ENCODE results near the gene SLC27A2.

SLC27A2 gene

DNA sequence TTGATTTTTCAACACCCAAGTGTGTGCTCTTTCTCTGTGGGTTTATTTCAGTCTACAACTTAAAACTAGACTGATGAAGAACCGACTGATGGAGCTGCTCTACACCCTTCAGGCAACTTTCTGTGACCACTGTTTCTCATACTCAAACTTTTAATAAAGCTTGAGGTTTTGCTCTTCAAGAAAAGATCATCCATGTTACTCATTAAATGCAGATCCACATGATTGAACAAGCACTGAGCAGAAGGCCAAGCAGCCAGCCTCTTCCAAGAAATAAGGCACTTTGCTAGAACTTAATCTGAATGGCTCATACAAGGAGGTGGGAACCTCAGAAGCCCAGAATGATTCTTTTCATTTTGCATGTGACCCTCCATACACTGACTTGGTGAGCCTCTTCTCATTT, 8.7 kb downstream of the SLC27A2 start:
- DNase-seq (ENCODE audit: low spot score) = peak; percentile 26

- no peak for DNase-seq (ENCODE audit: low spot score)
Measured at GRCh38 chr15:50192164-50192563, 10.2 kb downstream of the SLC27A2 start.

- no peak for DNase-seq (ENCODE audit: low spot score)
Measured at GRCh38 chr15:50192926-50193620, 11.1 kb downstream of the SLC27A2 start.

DNA sequence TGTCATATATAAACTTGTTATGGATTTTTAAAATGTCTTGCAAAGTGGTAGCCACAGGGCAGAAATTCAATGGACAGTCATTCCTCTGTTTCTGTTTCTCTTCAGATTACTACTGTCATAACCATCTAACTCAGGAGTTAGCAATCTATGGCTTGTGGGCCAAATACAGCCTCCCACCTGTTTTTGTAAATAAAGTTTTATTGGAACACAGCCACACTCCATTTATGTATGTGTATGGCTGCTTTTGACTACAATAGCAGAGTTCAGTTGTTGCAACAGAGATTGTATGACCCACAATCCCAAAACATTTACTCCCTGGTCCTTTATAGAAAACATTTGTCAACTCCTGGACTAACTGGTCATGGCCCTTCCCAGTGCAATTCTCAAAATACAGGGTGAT, 20.0 kb downstream of the SLC27A2 start:
- no peak for DNase-seq (ENCODE audit: low spot score)

DNA sequence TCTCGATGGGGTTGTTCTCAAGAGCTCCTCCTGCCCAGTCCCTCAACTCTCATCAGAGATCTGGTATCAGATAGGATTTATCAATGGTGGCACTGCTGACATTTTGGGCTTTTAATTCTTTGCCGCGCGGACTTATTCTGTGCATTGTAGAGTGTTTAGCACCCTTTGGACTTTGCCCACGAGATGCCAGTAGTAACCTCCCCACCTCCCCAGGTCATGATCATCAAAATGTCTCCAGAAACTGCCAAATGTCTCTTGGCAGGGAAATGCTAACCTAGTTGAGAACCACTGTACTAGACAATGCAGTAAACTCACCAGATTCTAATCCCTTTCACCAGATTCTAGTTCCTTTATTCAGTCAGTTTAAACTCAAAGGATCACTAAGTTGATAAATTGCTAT, 24.0 kb downstream of the SLC27A2 start:
- no peak for DNase-seq (ENCODE audit: low spot score)

GRCh38 chr15:50209809-50210208, 27.8 kb downstream of the SLC27A2 start:
- no peak for DNase-seq (ENCODE audit: low spot score)

DNA sequence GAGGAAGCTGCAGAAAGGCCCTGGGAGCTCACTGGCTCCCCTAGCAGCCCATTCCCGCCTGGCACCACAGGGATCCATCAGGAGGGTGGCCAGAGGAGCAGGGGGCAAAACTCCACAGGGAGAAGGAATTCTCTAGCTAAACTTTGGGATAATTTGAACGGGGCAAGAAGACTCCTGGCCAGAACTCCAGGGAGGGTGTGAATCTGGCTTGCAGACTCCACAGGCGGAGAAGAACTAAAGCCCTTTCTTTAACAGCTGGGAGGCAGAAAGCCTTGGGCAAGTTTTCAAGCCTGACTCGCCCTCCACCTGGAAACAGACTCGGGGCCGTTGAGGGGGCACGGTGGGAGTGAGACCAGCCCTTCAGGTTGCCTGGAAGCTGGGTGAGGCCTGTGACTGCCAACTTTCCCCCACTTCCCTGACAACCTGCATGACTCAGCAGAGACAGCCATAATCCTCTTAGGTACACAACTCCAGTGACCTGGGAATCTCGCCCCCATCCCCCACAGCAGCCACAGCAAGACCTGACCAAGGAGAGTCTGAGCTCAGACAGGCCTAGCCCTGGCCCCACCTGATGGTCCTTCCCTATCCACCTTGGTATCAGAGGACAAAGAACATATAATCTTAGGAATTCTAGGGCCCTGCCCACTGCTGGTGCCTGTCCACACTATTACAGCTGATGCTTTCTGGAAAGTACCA, 28.6 kb downstream of the SLC27A2 start:
- DNase-seq (ENCODE audit: low spot score) = no peak

DNA sequence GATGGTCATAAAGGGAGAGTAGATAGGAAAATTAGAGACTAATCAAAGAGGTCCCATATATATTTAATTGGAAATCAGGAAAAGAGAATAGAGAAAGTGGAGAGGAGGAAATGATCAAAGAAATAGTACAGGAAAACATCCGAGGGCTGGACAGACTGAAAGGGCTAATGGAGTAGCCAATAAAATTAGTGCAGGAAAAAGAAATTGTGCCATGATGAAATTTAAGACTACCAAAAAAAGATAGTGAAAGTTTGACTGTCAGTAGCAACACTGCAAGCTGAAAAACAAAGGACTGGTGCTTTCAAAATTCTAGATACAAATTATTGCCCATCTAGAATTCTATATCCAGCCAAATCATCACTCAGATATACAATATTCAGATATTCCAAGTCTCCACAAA, 36.3 kb downstream of the SLC27A2 start:
- DNase-seq (ENCODE audit: low spot score) = no peak

DNA sequence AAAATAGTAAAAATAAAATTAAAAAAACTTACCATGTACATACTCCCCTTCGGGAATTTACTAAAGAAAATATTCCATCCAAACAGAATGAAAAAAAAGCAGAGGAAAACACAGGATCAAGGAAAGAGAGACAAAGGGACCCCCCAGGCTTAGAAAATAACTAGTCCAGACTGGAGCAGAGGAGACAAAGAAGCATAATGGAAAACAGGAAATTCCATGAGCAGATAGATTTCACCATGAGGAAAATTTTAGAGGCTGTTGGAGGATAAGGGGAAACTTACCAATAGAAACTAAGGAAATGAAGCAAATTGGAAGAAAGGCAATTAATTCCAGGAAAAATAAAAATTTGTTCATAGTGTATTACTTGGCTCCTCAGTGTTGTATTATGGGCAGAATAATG, 36.7 kb downstream of the SLC27A2 start:
- no peak for DNase-seq (ENCODE audit: low spot score)

- DNase-seq (ENCODE audit: low spot score) = no peak
Measured at GRCh38 chr15:50219820-50220219, 37.8 kb downstream of the SLC27A2 start.

- no peak for DNase-seq (ENCODE audit: low spot score)
Measured at GRCh38 chr15:50222181-50222580, 40.2 kb downstream of the SLC27A2 start.

DNA sequence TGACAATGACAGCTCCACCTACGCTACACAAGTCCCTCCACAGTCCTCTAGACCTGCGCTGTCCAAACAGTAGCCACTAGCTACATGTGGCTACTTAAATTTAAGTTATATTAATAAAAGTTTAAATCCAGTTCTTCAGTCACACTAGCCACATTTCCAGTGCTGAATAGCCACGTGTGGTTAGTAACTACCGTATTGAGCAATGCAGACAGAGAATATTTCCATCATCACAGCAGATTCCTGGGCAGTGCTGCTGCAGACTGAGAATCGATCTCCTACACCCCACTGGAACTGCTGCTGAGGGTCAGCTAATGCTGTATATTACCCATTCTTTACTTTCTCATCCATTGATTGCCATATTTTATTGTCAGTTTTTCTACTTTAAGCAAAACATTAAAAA, 42.6 kb downstream of the SLC27A2 start:
- no peak for DNase-seq (ENCODE audit: low spot score)

DNA sequence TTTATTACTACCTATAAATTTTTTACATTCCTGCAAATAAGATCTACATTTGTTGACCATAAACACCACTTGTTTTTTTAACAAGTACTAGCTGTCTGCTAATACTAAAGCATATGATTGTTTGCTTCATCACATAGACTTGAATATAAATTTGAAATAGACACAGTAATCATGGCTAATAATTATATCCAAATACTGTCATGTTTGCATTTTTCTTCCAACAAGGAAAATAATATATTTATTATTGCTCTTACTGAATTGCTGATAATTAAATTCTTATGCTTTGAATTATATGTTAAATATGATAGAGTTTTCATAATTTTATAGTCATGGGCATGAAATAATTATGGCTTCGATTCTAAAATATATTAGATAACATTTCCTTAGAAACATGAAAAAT, 43.1 kb downstream of the SLC27A2 start:
- DNase-seq (ENCODE audit: low spot score) = no peak

DNA sequence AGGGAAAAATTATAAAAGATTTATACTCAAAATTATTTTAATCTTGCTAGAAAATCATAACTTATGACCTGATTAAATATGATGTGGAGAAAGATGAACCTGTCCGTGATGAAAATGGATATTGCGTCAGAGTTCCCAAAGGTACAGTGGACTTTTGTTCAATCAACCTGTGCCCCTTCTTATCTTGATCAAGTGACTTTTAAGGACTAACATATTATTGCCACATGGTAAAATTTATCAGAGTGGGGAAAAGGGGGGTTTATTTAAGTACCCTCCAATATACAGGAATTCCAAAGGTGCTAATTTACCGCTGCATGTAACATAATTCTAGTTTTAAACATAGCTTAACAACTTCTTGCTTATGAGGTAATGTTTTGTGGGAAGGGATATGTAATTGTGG, 43.9 kb downstream of the SLC27A2 start:
- DNase-seq (ENCODE audit: low spot score) = no peak

DNA sequence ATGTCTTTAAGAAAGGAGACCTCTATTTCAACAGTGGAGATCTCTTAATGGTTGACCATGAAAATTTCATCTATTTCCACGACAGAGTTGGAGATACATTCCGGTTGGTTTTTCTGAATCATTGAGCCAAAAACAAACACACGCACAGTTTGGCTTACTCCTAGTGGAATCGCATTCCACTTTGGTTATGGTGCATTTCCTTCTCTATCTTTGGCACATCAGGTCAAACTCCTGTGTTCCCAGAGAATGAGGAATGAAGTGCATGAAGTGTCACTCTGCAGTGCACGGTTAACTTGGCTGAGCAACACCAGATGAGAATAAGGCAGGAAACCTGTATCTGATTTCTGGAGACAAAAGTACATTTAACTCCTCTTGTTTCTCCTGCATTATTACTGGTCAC, 45.1 kb downstream of the SLC27A2 start:
- no peak for DNase-seq (ENCODE audit: low spot score)

DNA sequence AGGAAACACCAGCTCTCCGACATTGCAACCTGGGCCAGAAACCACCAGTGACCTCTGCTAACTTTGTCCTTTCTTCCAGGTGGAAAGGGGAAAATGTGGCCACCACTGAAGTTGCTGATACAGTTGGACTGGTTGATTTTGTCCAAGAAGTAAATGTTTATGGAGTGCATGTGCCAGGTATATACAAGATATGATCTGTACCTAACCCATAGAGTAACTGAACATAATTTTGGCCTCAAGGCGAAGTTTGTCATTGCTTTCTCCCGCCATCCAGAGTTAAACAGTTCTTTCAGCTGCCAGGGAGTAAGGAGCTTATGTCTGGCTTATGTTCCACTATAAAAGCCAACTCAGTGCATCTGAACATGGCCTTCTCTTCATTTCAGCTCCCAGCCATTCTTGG, 46.9 kb downstream of the SLC27A2 start:
- no peak for DNase-seq (ENCODE audit: low spot score)

DNA sequence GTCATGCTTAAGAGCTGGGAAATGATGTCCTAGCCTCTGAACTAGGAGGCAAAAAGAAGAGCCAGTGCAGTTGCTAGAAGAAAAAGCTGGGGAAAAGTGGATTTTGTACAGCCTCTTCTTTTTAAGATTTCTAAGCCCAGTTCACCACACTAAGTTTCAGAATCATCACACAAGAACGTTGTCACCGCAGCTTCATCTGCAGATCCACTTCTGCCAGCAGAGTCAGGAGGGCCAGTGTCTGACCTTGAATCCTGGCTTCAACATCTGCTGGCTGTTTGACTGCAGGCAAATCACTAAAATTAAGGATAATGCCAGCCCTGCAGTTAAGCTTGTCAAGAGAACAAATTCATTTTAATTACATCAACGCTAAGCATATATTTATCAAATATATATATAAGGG, 47.3 kb downstream of the SLC27A2 start:
- DNase-seq (ENCODE audit: low spot score) = no peak

DNA sequence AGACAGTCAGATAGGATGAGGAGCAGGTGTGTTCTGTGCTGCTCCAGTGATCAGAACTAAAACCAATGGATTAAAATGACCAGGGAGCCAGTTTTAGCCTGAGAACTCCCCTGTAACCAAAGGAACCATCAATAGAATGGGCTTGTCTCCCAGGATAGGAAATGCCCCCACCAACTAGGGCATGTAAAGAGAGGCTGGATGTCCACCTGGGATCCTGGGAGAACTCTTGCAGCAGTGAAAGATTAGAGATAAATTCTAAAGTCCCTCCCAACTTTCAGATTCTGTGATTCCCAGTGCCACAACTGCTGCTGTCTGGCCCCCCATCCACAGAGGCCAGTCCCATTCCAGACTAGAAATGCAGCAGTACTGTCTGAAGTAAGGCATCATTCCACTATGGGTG, 49.8 kb downstream of the SLC27A2 start:
- DNase-seq (ENCODE audit: low spot score) = no peak

- no peak for DNase-seq (ENCODE audit: low spot score)
Measured at GRCh38 chr15:50232791-50233190, 50.8 kb downstream of the SLC27A2 start.

DNA sequence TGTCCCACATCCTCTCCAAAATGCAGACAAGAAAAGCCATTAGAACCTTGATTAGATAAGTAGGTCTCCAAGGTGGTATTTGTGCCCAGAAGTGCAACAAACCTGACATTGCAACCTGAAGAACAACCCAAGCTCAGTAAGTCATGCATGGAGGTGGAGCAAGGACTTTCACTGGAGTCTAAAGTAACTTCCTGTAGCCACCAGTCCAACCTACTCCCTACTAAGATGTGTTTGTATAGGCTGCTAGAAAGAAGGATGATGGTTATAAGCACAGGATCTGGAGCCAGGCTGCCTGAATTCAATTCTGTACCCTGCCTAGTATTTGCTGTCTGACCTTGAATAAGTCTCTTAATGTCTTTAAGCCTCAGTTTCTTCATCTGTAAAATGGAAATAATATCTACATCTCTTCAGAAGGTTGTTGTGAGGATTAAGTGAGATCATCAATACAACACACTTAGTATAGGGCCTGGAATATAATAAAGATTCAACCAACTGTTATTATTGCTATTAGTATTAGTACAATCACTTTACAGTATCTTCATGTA, 51.3 kb downstream of the SLC27A2 start:
- DNase-seq (ENCODE audit: low spot score) = no peak

DNA sequence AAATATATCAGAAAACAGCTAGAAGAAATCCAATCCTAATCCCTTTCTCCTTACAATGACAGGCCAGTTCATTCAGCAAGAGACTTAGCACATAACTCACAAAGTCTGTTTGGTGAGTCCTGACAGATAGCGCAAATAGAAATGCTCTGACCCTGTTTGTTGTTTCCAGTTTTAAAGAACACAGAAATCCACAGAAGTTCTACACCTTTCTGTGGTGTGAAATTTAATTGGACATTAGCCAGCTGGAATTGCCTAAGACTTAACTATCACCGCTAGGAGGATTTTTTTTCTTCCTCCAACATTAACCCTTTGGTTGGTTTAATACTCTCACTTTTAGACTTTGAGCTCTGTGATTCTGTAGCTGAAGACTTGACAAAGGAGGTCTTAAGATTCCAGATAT, 52.8 kb downstream of the SLC27A2 start:
- DNase-seq (ENCODE audit: low spot score) = no peak

DNA sequence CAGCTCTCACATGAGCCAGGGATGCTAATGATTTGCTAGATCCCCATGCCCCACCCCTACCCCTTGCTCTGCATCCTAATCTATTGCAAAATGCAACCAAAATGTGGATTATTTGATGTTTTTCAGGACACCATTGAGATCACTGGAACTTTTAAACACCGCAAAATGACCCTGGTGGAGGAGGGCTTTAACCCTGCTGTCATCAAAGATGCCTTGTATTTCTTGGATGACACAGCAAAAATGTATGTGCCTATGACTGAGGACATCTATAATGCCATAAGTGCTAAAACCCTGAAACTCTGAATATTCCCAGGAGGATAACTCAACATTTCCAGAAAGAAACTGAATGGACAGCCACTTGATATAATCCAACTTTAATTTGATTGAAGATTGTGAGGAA, 53.8 kb downstream of the SLC27A2 start:
- no peak for DNase-seq (ENCODE audit: low spot score)

DNA sequence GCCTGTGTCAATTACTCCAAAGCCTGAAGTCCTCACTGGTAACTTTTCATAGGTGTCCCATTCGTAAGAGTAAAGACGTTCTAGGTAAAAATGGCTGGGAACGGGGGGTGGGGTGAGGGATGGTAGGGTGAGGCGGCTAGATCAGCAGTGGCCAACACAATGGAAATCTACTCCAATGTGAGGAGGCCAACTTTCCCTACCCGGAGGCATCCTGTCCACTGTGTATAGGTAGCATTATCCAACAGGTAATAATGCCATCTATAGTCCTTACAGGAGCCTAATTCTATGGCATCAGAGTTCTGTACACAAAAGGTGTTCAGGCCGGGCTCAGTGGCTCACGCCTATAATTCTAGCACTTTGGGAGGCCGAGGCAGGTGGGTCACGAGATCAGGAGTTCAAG, 54.4 kb downstream of the SLC27A2 start:
- no peak for DNase-seq (ENCODE audit: low spot score)

DNA sequence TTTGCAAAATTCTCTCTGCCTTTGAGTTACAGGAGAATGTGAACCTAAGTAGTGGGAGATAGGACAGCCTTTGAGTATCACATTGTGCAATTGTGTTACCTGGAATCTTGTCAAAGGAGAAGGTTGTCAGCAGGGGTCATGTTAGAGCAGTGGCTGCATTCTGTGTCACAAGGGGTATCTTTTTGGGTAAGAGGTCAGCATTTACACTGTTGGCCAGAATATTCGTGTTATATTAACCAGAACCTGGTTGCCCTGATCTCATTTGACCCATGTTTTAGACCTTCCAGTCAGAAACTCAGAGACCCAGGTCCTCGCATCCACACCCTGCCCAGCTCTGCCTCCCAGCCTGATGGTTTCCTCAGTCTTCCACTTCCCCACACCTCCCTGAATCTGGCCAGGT, 56.3 kb downstream of the SLC27A2 start:
- DNase-seq (ENCODE audit: low spot score) = no peak
